Esophagus muscularis mucosa (tissue), 4 donors: ENCODE measurements around the gene FBXL5.

ENCODE experiments used
- CTCF ChIP-seq, 3 experiments: fragments of 200-600 bp in 2 of 3; fragments of 450-650 bp in 1 of 3; sonication (generic) in 2 of 3; IDR thresholded peaks; one replicate each; pipeline ENCODE4 v1.5.1; 2017 to 2019; ENCODE audit warnings: antibody characterized with exemption in 3 of 3, mild to moderate bottlenecking in 2 of 3, moderate library complexity in 1 of 3
- EP300 ChIP-seq: sonication (generic); formaldehyde crosslinking; IDR thresholded peaks from one replicate; pipeline ENCODE4 v1.6.1; 2017; ENCODE audit warnings: antibody characterized with exemption
- POLR2A ChIP-seq: fragments of 450-650 bp; IDR thresholded peaks from one replicate; pipeline ENCODE4 v1.6.1; 2017; ENCODE audit warnings: antibody characterized with exemption, moderate library complexity, mild to moderate bottlenecking, low read depth
- POLR2AphosphoS5 ChIP-seq, 2 donors: sonication (generic); formaldehyde crosslinking; IDR thresholded peaks; one replicate each; pipeline ENCODE4 v1.6.1; 2017; ENCODE audit warnings: antibody characterized with exemption in 2 of 2

- TF ChIP-seq CTCF (IDR thresholded peaks at IDR 0.05) (no peak), POLR2A (no peak), EP300 (no peak), POLR2AphosphoS5 (IDR thresholded peaks at IDR 0.05) (peak; percentile 74 to 95)
Observed at GRCh38 chr4:15655223-15656037, at the start of gene FBXL5.
